ENCODE results near the gene USPL1.
"Not testable (repeated sequence)": the region's sequence is repeated elsewhere in the genome, so short reads cannot be mapped to it uniquely, and the experiment has no call there.

USPL1 gene

GRCh38 chr13:30617315-30618185, at the start of gene USPL1:
Gene USPL1 (plus strand): TSS chr13:30617920. CDS start chr13:30621141, 3,221 bp downstream.
- DNase-seq (ENCODE audit: low spot score), result peak; percentile 99

GRCh38 chr13:30569901-30570576, 47.7 kb upstream of the USPL1 start:
- DNase-seq (ENCODE audit: low spot score), result no peak

GRCh38 chr13:30570691-30571090, 47.0 kb upstream of the USPL1 start:
- DNase-seq (ENCODE audit: low spot score), result no peak

- peak; percentile 49 for DNase-seq (ENCODE audit: low spot score)
Measured at GRCh38 chr13:30572859-30573275, 44.9 kb upstream of the USPL1 start.

- peak; percentile 26 for DNase-seq (ENCODE audit: low spot score)
Measured at GRCh38 chr13:30576528-30576927, 41.2 kb upstream of the USPL1 start.

- DNase-seq (ENCODE audit: low spot score), result peak; percentile 69
Measured at GRCh38 chr13:30577401-30577852, 40.3 kb upstream of the USPL1 start.

GRCh38 chr13:30580852-30581502, 36.7 kb upstream of the USPL1 start:
- no peak for DNase-seq (ENCODE audit: low spot score)

GRCh38 chr13:30581582-30581981, 36.1 kb upstream of the USPL1 start:
- DNase-seq (ENCODE audit: low spot score), result peak; percentile 13

GRCh38 chr13:30584051-30584731, 33.5 kb upstream of the USPL1 start:
- DNase-seq (ENCODE audit: low spot score), result no peak

GRCh38 chr13:30585748-30586262, 31.9 kb upstream of the USPL1 start:
- no peak for DNase-seq (ENCODE audit: low spot score)

GRCh38 chr13:30587231-30587630, 30.5 kb upstream of the USPL1 start:
- no peak for DNase-seq (ENCODE audit: low spot score)

GRCh38 chr13:30587739-30588138, 30.0 kb upstream of the USPL1 start:
- DNase-seq (ENCODE audit: low spot score), result no peak

- DNase-seq (ENCODE audit: low spot score), result no peak
Measured at GRCh38 chr13:30593001-30593400, 24.7 kb upstream of the USPL1 start.

- DNase-seq (ENCODE audit: low spot score), result no peak
Measured at GRCh38 chr13:30600496-30600895, 17.2 kb upstream of the USPL1 start.

GRCh38 chr13:30601836-30602235, 15.9 kb upstream of the USPL1 start:
- no peak for DNase-seq (ENCODE audit: low spot score)

- no peak for DNase-seq (ENCODE audit: low spot score)
Measured at GRCh38 chr13:30605052-30605451, 12.7 kb upstream of the USPL1 start.

GRCh38 chr13:30607186-30607585, 10.5 kb upstream of the USPL1 start:
- not testable (repeated sequence) for DNase-seq (ENCODE audit: low spot score)

GRCh38 chr13:30607908-30608307, 9.8 kb upstream of the USPL1 start:
- DNase-seq (ENCODE audit: low spot score), result peak; percentile 77

- no peak for DNase-seq (ENCODE audit: low spot score)
Measured at GRCh38 chr13:30608364-30608763, 9.4 kb upstream of the USPL1 start.

GRCh38 chr13:30610311-30610710, 7.4 kb upstream of the USPL1 start:
- no peak for DNase-seq (ENCODE audit: low spot score)

- DNase-seq (ENCODE audit: low spot score), result no peak
Measured at GRCh38 chr13:30615481-30615865, 2.2 kb upstream of the USPL1 start.

All from activated CD4-positive, alpha-beta T cell treated with anti-CD3 and anti-CD28 coated beads, Interleukin-2, Interleukin-4, amounts not matched to agents 100 ng/mL and 50 ng/mL, durations not matched to agents 16 hours and 8 hours (primary cell).